ENCODE data around the gene PARVB. TPM values are rescaled to one million over a fixed set of nuclear protein-coding genes. Genes with fewer than 3 reads are reported as not detected.

The PARVB gene
- total and polyA plus RNA-seq, 2 of the 8 experiments (the other 6 are each of a cell fraction or from before 2014, with no cell fraction given): 14.5 to 18.6 TPM

DNA sequence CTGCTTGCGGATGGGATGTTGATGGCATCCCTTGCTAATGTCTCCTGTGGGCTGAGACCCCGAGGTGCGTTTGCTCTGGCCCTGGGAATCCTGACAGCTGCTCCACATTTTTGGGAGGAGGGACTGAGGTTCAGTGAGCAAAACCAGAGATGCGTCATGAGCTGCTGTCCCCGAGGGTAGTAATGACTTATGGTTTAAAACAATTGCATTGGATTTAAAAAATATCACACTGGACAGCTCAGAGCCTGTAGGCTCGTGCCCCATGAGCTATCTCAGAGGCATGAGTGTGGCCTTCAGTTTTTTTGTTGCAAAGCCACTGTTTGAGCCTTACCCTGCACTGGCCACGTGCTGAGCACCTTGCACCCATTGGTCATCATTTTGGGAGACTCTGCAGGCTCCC lies 135.7 kb downstream of the PARVB start (continued):
- no peak for TF ChIP-seq KDM1A (IDR thresholded peaks at IDR 0.05; ENCODE audit: borderline replicate concordance, low read length)
- no peak for TF ChIP-seq TAF7 (optimal IDR thresholded peaks at IDR 0.05; ENCODE audit: borderline replicate concordance, low read depth, low read length)
